HEK293T (cell line): Measurements from ENCODE around the gene IL17RA.

ENCODE experiments used
- BHLHE40 ChIP-seq: fragments of 450-650 bp; IDR thresholded peaks from 2 replicates; pipeline ENCODE4 v1.6.1; 2016; ENCODE audit warnings: mild to moderate bottlenecking, moderate library complexity, borderline replicate concordance
- ELF4 ChIP-seq: fragments of 450-650 bp; IDR thresholded peaks from 2 replicates; pipeline ENCODE4 v1.6.1; 2017; ENCODE audit warnings: antibody characterized with exemption
- FOXK2 ChIP-seq: fragments of 450-650 bp; IDR thresholded peaks from 2 replicates; pipeline ENCODE4 v1.6.1; 2016; ENCODE audit warnings: mild to moderate bottlenecking
- FOXM1 ChIP-seq: fragments of 450-650 bp; IDR thresholded peaks from 2 replicates; pipeline ENCODE4 v1.6.1; 2017; ENCODE audit warnings: mild to moderate bottlenecking, borderline replicate concordance
- HDGF ChIP-seq: fragments of 450-650 bp; IDR thresholded peaks from 2 replicates; pipeline ENCODE4 v1.6.1; 2017; ENCODE audit warnings: antibody characterized with exemption, borderline replicate concordance
- NFRKB ChIP-seq: fragments of 450-650 bp; IDR thresholded peaks from 2 replicates; pipeline ENCODE4 v1.6.1; 2016; ENCODE audit warnings: mild to moderate bottlenecking, moderate library complexity
- SP1 ChIP-seq: fragments of 450-650 bp; IDR thresholded peaks from 2 replicates; pipeline ENCODE4 v1.6.1; 2017
- SUZ12 ChIP-seq: fragments of 450-650 bp; IDR thresholded peaks from 2 replicates; pipeline ENCODE4 v1.6.1; 2016; ENCODE audit warnings: mild to moderate bottlenecking
- TARDBP ChIP-seq: fragments of 450-650 bp; IDR thresholded peaks from 2 replicates; pipeline ENCODE4 v1.6.1; 2016
- ZNF384 ChIP-seq: fragments of 450-650 bp; IDR thresholded peaks from 2 replicates; pipeline ENCODE4 v1.6.1; 2016

- TF ChIP-seq ELF4: no peak
- no peak for TF ChIP-seq FOXM1
- no peak for TF ChIP-seq FOXK2
- TF ChIP-seq SUZ12: no peak
- no peak for TF ChIP-seq ZNF384
- TF ChIP-seq SP1: no peak
- no peak for TF ChIP-seq BHLHE40
- no peak for TF ChIP-seq HDGF
- TF ChIP-seq TARDBP: no peak
- no peak for TF ChIP-seq NFRKB
These were observed 20.2 kb upstream of the IL17RA start for GRCh38 chr22:17064498-17065100.
